Hepatocyte (in vitro differentiated cells): ENCODE results near the gene NDUFAF7. TPM values are rescaled to one million over a fixed set of nuclear protein-coding genes. Genes with fewer than 3 reads are reported as not detected.

ENCODE experiments used
- DNase-seq: peaks from one replicate; pipeline ENCODE4 v3.0.0-alpha.2; 2016; ENCODE audit warnings: low spot score
- H2AFZ ChIP-seq: fragments of 200-600 bp; sonication (generic); 2 replicates; pipeline ENCODE4 v1.6.0; 2016; ENCODE audit warnings: antibody characterized with exemption, mild to moderate bottlenecking
- H3K27ac ChIP-seq: fragments of 200-600 bp; sonication (generic); 2 replicates; pipeline ENCODE4 v1.5.1; 2016; ENCODE audit warnings: mild to moderate bottlenecking
- H3K27me3 ChIP-seq: fragments of 200-600 bp; sonication (generic); 2 replicates; pipeline ENCODE4 v1.6.1; 2016
- H3K36me3 ChIP-seq: fragments of 200-600 bp; sonication (generic); replicated peaks from 2 replicates; pipeline ENCODE4 v1.5.1; 2016; ENCODE audit warnings: low read depth; ENCODE audit not compliant: insufficient read depth
- H3K4me1 ChIP-seq: fragments of 200-600 bp; sonication (generic); 2 replicates; pipeline ENCODE4 v1.5.1; 2016; ENCODE audit warnings: mild to moderate bottlenecking, moderate library complexity; ENCODE audit not compliant: insufficient read depth
- H3K4me2 ChIP-seq: fragments of 200-600 bp; sonication (generic); 2 replicates; pipeline ENCODE4 v1.6.0; 2016
- H3K4me3 ChIP-seq: fragments of 200-600 bp; sonication (generic); 2 replicates; pipeline ENCODE4 v1.5.1; 2016; ENCODE audit warnings: mild to moderate bottlenecking
- H3K79me2 ChIP-seq: fragments of 200-600 bp; sonication (generic); 2 replicates; pipeline ENCODE4 v1.6.0; 2017; ENCODE audit warnings: mild to moderate bottlenecking
- H3K9me2 ChIP-seq: fragments of 200-600 bp; sonication (generic); replicated peaks from 2 replicates; pipeline ENCODE4 v1.6.0; 2017; ENCODE audit warnings: mild to moderate bottlenecking; ENCODE audit not compliant: insufficient read depth
- H3K9me3 ChIP-seq: fragments of 200-600 bp; sonication (generic); 2 replicates; pipeline ENCODE4 v1.5.1; 2016; ENCODE audit warnings: low read depth, mild to moderate bottlenecking
- H4K20me1 ChIP-seq: fragments of 200-600 bp; sonication (generic); 2 replicates; pipeline ENCODE4 v1.6.0; 2016; ENCODE audit warnings: mild to moderate bottlenecking; ENCODE audit not compliant: insufficient read depth, poor library complexity, severe bottlenecking
- CTCF ChIP-seq: fragments of 200-600 bp; sonication (generic); IDR thresholded peaks from 2 replicates; pipeline ENCODE4 v1.5.1; 2016; ENCODE audit warnings: antibody characterized with exemption, mild to moderate bottlenecking; ENCODE audit not compliant: poor library complexity
- EZH2 ChIP-seq: fragments of 200-600 bp; sonication (generic); IDR thresholded peaks from 2 replicates; pipeline ENCODE4 v1.6.1; 2016; ENCODE audit warnings: antibody characterized with exemption, mild to moderate bottlenecking, borderline replicate concordance
- EZH2phosphoT487 ChIP-seq: fragments of 200-600 bp; sonication (generic); IDR thresholded peaks from one replicate; pipeline ENCODE4 v1.6.1; 2018; ENCODE audit warnings: antibody characterized with exemption, mild to moderate bottlenecking, low read depth, moderate library complexity; ENCODE audit not compliant: unreplicated experiment, severe bottlenecking
- WGBS: methylation state at CpG from one replicate; pipeline ENCODE4 v1.1.6; 2016; ENCODE audit warnings: low lambda C conversion rate; ENCODE audit errors: missing lambda C conversion rate; 5-methylcytosine and 5-hydroxymethylcytosine counted together
- polyA plus RNA-seq: library from polyadenylated mRNA; unstranded; fragments of >200 nt; fragmentation: Nextera tagmentation; extraction: Ambion mirVana; gene quantifications from 2 replicates; pipeline ENCODE4 v1.2.1, GENCODE V29; 2016
- total RNA-seq: library from RNA; depleted of rRNA; stranded (reverse); fragments of >200 nt; gene quantifications from 2 replicates; pipeline ENCODE4 v1.2.3, GENCODE V29; 2014

The NDUFAF7 gene
- total and polyA plus RNA-seq, 2 experiments from 2014 or later: 11.8 to 14.7 TPM

DNA sequence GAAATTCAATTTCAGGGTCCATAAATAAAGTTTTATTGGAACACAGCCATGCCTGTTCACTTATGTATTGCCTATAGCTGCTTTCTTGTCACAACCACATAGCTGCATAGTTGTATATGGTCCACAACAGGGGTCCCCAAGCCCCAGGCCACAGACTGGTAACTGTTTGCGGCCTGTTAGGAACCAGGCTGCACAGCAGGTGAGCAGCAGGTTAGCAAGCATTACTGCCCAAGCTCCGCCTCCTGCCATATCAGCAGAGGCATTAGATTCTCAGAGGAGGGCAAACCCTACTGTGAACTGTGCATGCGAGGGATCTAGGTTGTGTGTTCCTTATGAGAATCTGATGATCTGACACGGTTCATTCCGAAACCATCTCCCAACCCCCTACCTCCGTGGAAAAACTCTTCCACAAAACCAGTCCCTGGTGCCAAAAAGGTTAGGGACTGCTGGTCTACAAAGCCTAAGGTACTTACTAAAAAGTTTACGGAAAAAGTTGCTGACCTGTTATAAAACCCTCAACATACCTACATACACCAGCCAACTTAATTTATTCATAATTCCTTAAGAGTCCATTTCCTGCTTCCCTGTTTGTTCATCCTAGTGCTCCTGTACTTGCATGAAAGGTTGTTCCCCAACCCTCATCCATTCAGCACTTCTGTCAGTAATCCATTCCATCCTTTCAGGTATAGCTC is 40.1 kb downstream of the NDUFAF7 start:
- H3K4me2 ChIP-seq: no peak overlapping the region
- no peaks in the 10 kb centered on the region for H3K9me2 ChIP-seq
- H2AFZ ChIP-seq: no peak overlapping the region
- H3K27ac ChIP-seq: no peak overlapping the region
- no peaks in the 10 kb centered on the region for H3K9me3 ChIP-seq
- no peaks in the 10 kb centered on the region for H3K79me2 ChIP-seq
- no peaks in the 10 kb centered on the region for H3K36me3 ChIP-seq
- no peak overlapping the region for H3K4me3 ChIP-seq
- no peak for DNase-seq
- no peaks in the 10 kb centered on the region for H3K27me3 ChIP-seq
- TF ChIP-seq CTCF: no peak
- TF ChIP-seq EZH2: no peak
- no peak for TF ChIP-seq EZH2phosphoT487
- 92% methylated on average over 7 of the region's 7 CpGs for WGBS
- no peaks in the 10 kb centered on the region for H3K4me1 ChIP-seq
- H4K20me1 ChIP-seq: no peaks in the 10 kb centered on the region

DNA sequence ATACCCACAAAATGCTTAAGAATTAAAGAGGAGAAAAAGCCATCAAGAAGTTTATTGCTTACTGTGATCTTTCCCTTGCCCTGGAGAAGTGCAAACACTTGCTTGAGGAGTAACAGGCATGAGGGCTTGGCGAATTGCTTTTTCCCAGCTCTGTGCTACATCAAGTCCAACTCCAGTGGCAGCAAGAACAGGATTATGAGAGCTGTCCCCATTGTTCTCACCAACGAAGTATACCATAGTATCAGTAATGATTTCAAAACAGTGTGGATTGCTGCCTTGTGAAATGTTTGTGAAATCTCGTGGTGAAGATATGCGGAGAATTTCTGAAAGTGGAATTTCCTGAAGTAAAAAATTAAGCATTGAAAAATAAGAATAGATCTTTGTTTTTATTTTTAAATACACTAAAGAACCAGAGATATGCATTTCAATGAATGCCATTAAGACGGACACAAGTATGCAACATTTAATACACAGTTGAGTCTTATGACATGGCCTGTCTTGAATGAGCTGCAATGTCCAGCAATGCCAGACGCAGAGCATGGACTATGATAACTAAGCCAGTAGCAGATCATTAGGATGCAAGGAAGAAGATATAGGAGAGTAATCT is 43.0 kb downstream of the NDUFAF7 start:
- Histone ChIP-seq H4K20me1 (no peaks in the 10 kb centered on the region), H3K27me3 (no peaks in the 10 kb centered on the region), H3K4me2 (no peak overlapping the region), H3K79me2 (no peaks in the 10 kb centered on the region), H3K9me2 (no peaks in the 10 kb centered on the region), H3K9me3 (no peaks in the 10 kb centered on the region), H3K4me1 (no peaks in the 10 kb centered on the region), H2AFZ (no peak overlapping the region), H3K27ac (no peak overlapping the region), H3K4me3 (no peak overlapping the region), H3K36me3 (no peaks in the 10 kb centered on the region)
- DNase-seq: no peak
- WGBS: 66% methylated on average over 6 of the region's 6 CpGs
- no peak for TF ChIP-seq EZH2
- TF ChIP-seq CTCF: no peak
- TF ChIP-seq EZH2phosphoT487: no peak

- Histone ChIP-seq H3K9me2 (no peaks in the 10 kb centered on the region), H2AFZ (no peak overlapping the region), H3K4me2 (no peak overlapping the region), H3K27ac (no peak overlapping the region), H3K27me3 (no peaks in the 10 kb centered on the region), H3K4me1 (no peaks in the 10 kb centered on the region), H3K9me3 (no peaks in the 10 kb centered on the region), H3K4me3 (no peak overlapping the region), H3K36me3 (no peaks in the 10 kb centered on the region), H3K79me2 (no peaks in the 10 kb centered on the region), H4K20me1 (no peaks in the 10 kb centered on the region)
- DNase-seq: no peak
- 83% methylated on average over 2 of the region's 2 CpGs for WGBS
- TF ChIP-seq EZH2 (no peak), EZH2phosphoT487 (no peak), CTCF (no peak)
Measured at GRCh38 chr2:37276291-37276690, 44.8 kb downstream of the NDUFAF7 start.
